NCI-H69 (cell line): ENCODE data around the gene MAD2L1.
"Not testable (repeated sequence)": the region's sequence is repeated elsewhere in the genome, so short reads cannot be mapped to it uniquely, and the experiment has no call there.

Experiments
- DNase-seq: peaks from one replicate; lab custom pipeline; 2025; lab: John Stamatoyannopoulos, UW

The MAD2L1 gene

GRCh38 chr4:120066517-120067340, at the start of gene MAD2L1:
Gene MAD2L1, minus strand, starts transcription at chr4:120066848. Its CDS starts 114 bp downstream, at chr4:120066734.
- peak; percentile 97 for DNase-seq

- no peak for DNase-seq
Measured at GRCh38 chr4:120111745-120112144, 45.1 kb upstream of the MAD2L1 start.

GRCh38 chr4:120109406-120109805, 42.8 kb upstream of the MAD2L1 start:
- no peak for DNase-seq

- DNase-seq = no peak
Measured at GRCh38 chr4:120105472-120105871, 38.8 kb upstream of the MAD2L1 start.

- no peak for DNase-seq
Measured at GRCh38 chr4:120096508-120097297, 30.1 kb upstream of the MAD2L1 start.

GRCh38 chr4:120088507-120088906, 21.9 kb upstream of the MAD2L1 start:
- DNase-seq = no peak

- not testable (repeated sequence) for DNase-seq
Measured at GRCh38 chr4:120088066-120088465, 21.4 kb upstream of the MAD2L1 start.

- DNase-seq = peak; percentile 56
Measured at GRCh38 chr4:120085705-120086104, 19.1 kb upstream of the MAD2L1 start.

GRCh38 chr4:120084327-120084726, 17.7 kb upstream of the MAD2L1 start:
- peak; percentile 23 for DNase-seq

GRCh38 chr4:120083152-120083551, 16.5 kb upstream of the MAD2L1 start:
- peak; percentile 16 for DNase-seq

- DNase-seq = peak; percentile 71
Measured at GRCh38 chr4:120082251-120082650, 15.6 kb upstream of the MAD2L1 start.

- peak; percentile 87 for DNase-seq
Measured at GRCh38 chr4:120081726-120082125, 15.1 kb upstream of the MAD2L1 start.

- DNase-seq = no peak
Measured at GRCh38 chr4:120080533-120080932, 13.9 kb upstream of the MAD2L1 start.

- DNase-seq = no peak
Measured at GRCh38 chr4:120079839-120080520, 13.3 kb upstream of the MAD2L1 start.

GRCh38 chr4:120078216-120078615, 11.6 kb upstream of the MAD2L1 start:
- no peak for DNase-seq

- DNase-seq = peak; percentile 62
Measured at GRCh38 chr4:120071192-120071795, 4.6 kb upstream of the MAD2L1 start.

GRCh38 chr4:120070196-120070595, 3.5 kb upstream of the MAD2L1 start:
- DNase-seq = no peak

GRCh38 chr4:120065974-120066516, 603 bp downstream of the MAD2L1 start:
- DNase-seq = no peak

GRCh38 chr4:120064887-120065286, 1.8 kb downstream of the MAD2L1 start:
- DNase-seq = no peak

GRCh38 chr4:120063711-120064110, 2.9 kb downstream of the MAD2L1 start:
- DNase-seq = not testable (repeated sequence)

- DNase-seq = no peak
Measured at GRCh38 chr4:120062663-120063195, 3.9 kb downstream of the MAD2L1 start.
